Right lung (tissue), 10 donors: ENCODE results near the gene LIPH. TPM values are rescaled to one million over a fixed set of nuclear protein-coding genes. Genes with fewer than 3 reads are reported as not detected.
"Not testable (repeated sequence)": the region's sequence is repeated elsewhere in the genome, so short reads cannot be mapped to it uniquely, and the experiment has no call there.

Source experiments
- DNase-seq, 2 donors: peaks; one replicate each; pipeline ENCODE4 v3.0.0-alpha.2; 2013
- long read RNA-seq, 8 donors: transcript quantifications; one replicate each; lab custom pipeline, GENCODE V29; 2026
- polyA plus RNA-seq, 5 donors: library from polyadenylated mRNA; unstranded; fragments of 120-200 nt; gene quantifications; one replicate each; pipeline versions ENCODE4 v1.2.1 to v1.2.3, GENCODE V29; 2013; ENCODE audit warnings: inconsistent platforms in 1 of 5, low replicate concordance in 1 of 5; ENCODE audit not compliant: insufficient read length in 5 of 5, insufficient read depth in 1 of 5

LIPH gene
- polyA plus RNA-seq, result 1 to 10 TPM; 2.1 to 4.5 (median 2.9) TPM
- long read RNA-seq, donor 1, partial matches to known transcripts, result 5 of 5 reads
- long read RNA-seq, donor 1, other reads (novel, unspliced or antisense), result 0 of 5 reads
- long read RNA-seq, donor 2, result 0 reads
- long read RNA-seq, donor 3, result 0 reads
- long read RNA-seq, donor 4, full-length matches to known transcripts, result 1 of 1 reads
- long read RNA-seq, donor 4, partial matches to known transcripts, result 0 of 1 reads
- long read RNA-seq, donor 4, other reads (novel, unspliced or antisense), result 0 of 1 reads
- long read RNA-seq, donor 5, result 0 reads
- long read RNA-seq, donor 6, result 0 reads
- long read RNA-seq, donor 7, result 0 reads
- long read RNA-seq, donor 8, result 0 reads

- DNase-seq, result no peak
Measured at GRCh38 chr3:185552358-185552877, at the start of gene LIPH. TSS of gene LIPH (minus strand) at chr3:185552588. CDS start at chr3:185552471, 117 bp downstream.

GRCh38 chr3:185595526-185595925 is 43.1 kb upstream of the LIPH start:
- DNase-seq, result no peak

- no peak for DNase-seq
Measured at GRCh38 chr3:185594073-185594472, 41.7 kb upstream of the LIPH start.

- DNase-seq, result peak in 1 of 2 donors; percentile 27
Measured at GRCh38 chr3:185586686-185587039, 34.3 kb upstream of the LIPH start.

GRCh38 chr3:185585859-185586685 is 33.7 kb upstream of the LIPH start, which contains the start of gene SENP2:
TSS of gene SENP2 (plus strand) at chr3:185586295. CDS start at chr3:185586414, 119 bp downstream.
- DNase-seq, result peak; percentile 99 to 100

GRCh38 chr3:185585518-185585858 is 33.1 kb upstream of the LIPH start:
- no peak for DNase-seq

- no peak for DNase-seq
Measured at GRCh38 chr3:185584686-185585085, 32.3 kb upstream of the LIPH start.

GRCh38 chr3:185583925-185584324 is 31.5 kb upstream of the LIPH start:
- DNase-seq, result no peak

GRCh38 chr3:185582871-185583270 is 30.5 kb upstream of the LIPH start:
- DNase-seq, result no peak

- no peak for DNase-seq
Measured at GRCh38 chr3:185582236-185582635, 29.8 kb upstream of the LIPH start.

GRCh38 chr3:185575108-185575869 is 22.9 kb upstream of the LIPH start:
- not testable (repeated sequence) for DNase-seq

- DNase-seq, result no peak
Measured at GRCh38 chr3:185572183-185572582, 19.8 kb upstream of the LIPH start.

GRCh38 chr3:185561958-185562357 is 9.6 kb upstream of the LIPH start:
- no peak for DNase-seq

- no peak for DNase-seq
Measured at GRCh38 chr3:185561374-185561943, 9.1 kb upstream of the LIPH start.

- DNase-seq, result no peak
Measured at GRCh38 chr3:185560676-185561075, 8.3 kb upstream of the LIPH start.

GRCh38 chr3:185559706-185560090 is 7.3 kb upstream of the LIPH start:
- DNase-seq, result no peak

- DNase-seq, result peak in 1 of 2 donors; percentile 60
Measured at GRCh38 chr3:185558395-185558794, 6.0 kb upstream of the LIPH start.

- not testable (repeated sequence) for DNase-seq
Measured at GRCh38 chr3:185556640-185557039, 4.3 kb upstream of the LIPH start.

GRCh38 chr3:185555860-185556347 is 3.5 kb upstream of the LIPH start:
- DNase-seq, result no peak

- DNase-seq, result no peak
Measured at GRCh38 chr3:185555101-185555501, 2.7 kb upstream of the LIPH start.

GRCh38 chr3:185549651-185550111 is 2.7 kb downstream of the LIPH start:
- DNase-seq, result no peak
